ENCODE data around the gene TICRR. TPM values are rescaled to one million over a fixed set of nuclear protein-coding genes. Genes with fewer than 3 reads are reported as not detected.

Gene TICRR
- total RNA-seq, 1 experiment from 2014 or later: 23.6 TPM

GRCh38 chr15:89667706-89667960 lies 92.4 kb downstream of the TICRR start:
- POLR2A ChIA-PET (ENCODE audit: unreplicated experiment): no interaction called here
- no peaks in the 10 kb centered on the region for H3K36me3 ChIP-seq (ENCODE audit: low read depth)
- CTCF ChIA-PET: no interaction called here
- H2AFZ ChIP-seq: no peak overlapping the region
- intact Hi-C loops (cut with micrococcal nuclease; ENCODE audit: unreplicated experiment): no loop called here
- no peak overlapping the region for H3K4me3 ChIP-seq
- H3K4me2 ChIP-seq: no peak overlapping the region
- no peaks in the 10 kb centered on the region for H3K9me2 ChIP-seq (ENCODE audit: insufficient read depth)
- H3K4me1 ChIP-seq (replicated peaks; ENCODE audit: insufficient read depth): peaks cover 7% of the 10 kb centered on the region
- H3K27ac ChIP-seq: no peak overlapping the region
- BruUV-seq (replicated peaks): no TSS peak
- H4K20me1 ChIP-seq (ENCODE audit: insufficient read depth): no peaks in the 10 kb centered on the region
- H3K9me3 ChIP-seq (ENCODE audit: insufficient read depth, low read depth): no peaks in the 10 kb centered on the region
- no peaks in the 10 kb centered on the region for H3K27me3 ChIP-seq (ENCODE audit: insufficient read depth, low read depth)
- no peaks in the 10 kb centered on the region for H3K79me2 ChIP-seq (ENCODE audit: low read depth)
- TF ChIP-seq EZH2 (IDR thresholded peaks at IDR 0.05; ENCODE audit: low read depth) (no peak), CTCF (conservative IDR thresholded peaks at IDR 0.05) (no peak)
- peaks cover 10% of the 10 kb centered on the region for H3F3A ChIP-seq (ENCODE audit: insufficient read depth, low read depth)
- DNase-seq: no peak

GRCh38 chr15:89668171-89668570 lies 92.9 kb downstream of the TICRR start:
- Histone ChIP-seq H2AFZ (no peak overlapping the region), H3K4me3 (no peak overlapping the region), H3K79me2 (ENCODE audit: low read depth) (no peaks in the 10 kb centered on the region), H4K20me1 (ENCODE audit: insufficient read depth) (no peaks in the 10 kb centered on the region), H3K4me2 (no peak overlapping the region), H3K9me2 (ENCODE audit: insufficient read depth) (no peaks in the 10 kb centered on the region), H3K4me1 (replicated peaks; ENCODE audit: insufficient read depth) (peaks cover 4% of the 10 kb centered on the region), H3K27me3 (ENCODE audit: insufficient read depth, low read depth) (no peaks in the 10 kb centered on the region), H3K36me3 (ENCODE audit: low read depth) (no peaks in the 10 kb centered on the region), H3F3A (ENCODE audit: insufficient read depth, low read depth) (peaks cover 6% of the 10 kb centered on the region), H3K27ac (no peak overlapping the region), H3K9me3 (ENCODE audit: insufficient read depth, low read depth) (no peaks in the 10 kb centered on the region)
- ChIA-PET CTCF (no interaction called here), POLR2A (ENCODE audit: unreplicated experiment) (no interaction called here)
- intact Hi-C loops (cut with micrococcal nuclease; ENCODE audit: unreplicated experiment): no loop called here
- no peak for TF ChIP-seq CTCF (conservative IDR thresholded peaks at IDR 0.05)
- no peak for TF ChIP-seq EZH2 (IDR thresholded peaks at IDR 0.05; ENCODE audit: low read depth)
- no TSS peak for BruUV-seq (replicated peaks)
- no peak for DNase-seq

- BruUV-seq (replicated peaks): no TSS peak
- Histone ChIP-seq H3K79me2 (ENCODE audit: low read depth) (no peaks in the 10 kb centered on the region), H3K27ac (no peak overlapping the region), H3K9me3 (ENCODE audit: insufficient read depth, low read depth) (no peaks in the 10 kb centered on the region), H3K4me3 (no peak overlapping the region), H3F3A (ENCODE audit: insufficient read depth, low read depth) (peaks cover 3% of the 10 kb centered on the region), H3K36me3 (ENCODE audit: low read depth) (no peaks in the 10 kb centered on the region), H3K9me2 (ENCODE audit: insufficient read depth) (no peaks in the 10 kb centered on the region), H3K4me1 (replicated peaks; ENCODE audit: insufficient read depth) (no peaks in the 10 kb centered on the region), H3K4me2 (no peak overlapping the region), H2AFZ (no peak overlapping the region), H3K27me3 (ENCODE audit: insufficient read depth, low read depth) (no peaks in the 10 kb centered on the region), H4K20me1 (ENCODE audit: insufficient read depth) (no peaks in the 10 kb centered on the region)
- DNase-seq: no peak
- POLR2A ChIA-PET (ENCODE audit: unreplicated experiment): no interaction called here
- CTCF ChIA-PET: no interaction called here
- intact Hi-C loops (cut with micrococcal nuclease; ENCODE audit: unreplicated experiment): no loop called here
- no peak for TF ChIP-seq EZH2 (IDR thresholded peaks at IDR 0.05; ENCODE audit: low read depth)
- TF ChIP-seq CTCF (conservative IDR thresholded peaks at IDR 0.05): no peak
These were observed 94.1 kb downstream of the TICRR start for GRCh38 chr15:89669309-89669865.
